HuH-7 (cell line): Measurements from ENCODE around the gene ABLIM3.

Experiments
- DNase-seq: peaks from one replicate; pipeline ENCODE4 v3.0.0; 2011; ENCODE audit warnings: low spot score

The ABLIM3 gene

GRCh38 chr5:149141224-149141956, at the start of gene ABLIM3:
TSS of gene ABLIM3 (plus strand) at chr5:149141493. CDS start at chr5:149142096, 603 bp downstream.
- peak; percentile 84 for DNase-seq

- DNase-seq = no peak
Observed at GRCh38 chr5:149093625-149094024, 47.7 kb upstream of the ABLIM3 start.

GRCh38 chr5:149094996-149095395, 46.3 kb upstream of the ABLIM3 start:
- no peak for DNase-seq

GRCh38 chr5:149099920-149100319, 41.4 kb upstream of the ABLIM3 start:
- DNase-seq = no peak

- no peak for DNase-seq
Observed at GRCh38 chr5:149100331-149100730, 41.0 kb upstream of the ABLIM3 start.

GRCh38 chr5:149108651-149109280, 32.5 kb upstream of the ABLIM3 start:
- DNase-seq = no peak

- no peak for DNase-seq
Observed at GRCh38 chr5:149110406-149110805, 30.9 kb upstream of the ABLIM3 start.

GRCh38 chr5:149113669-149114068, 27.6 kb upstream of the ABLIM3 start:
- DNase-seq = no peak

GRCh38 chr5:149114403-149115312, 26.6 kb upstream of the ABLIM3 start:
- peak; percentile 36 for DNase-seq

GRCh38 chr5:149117970-149118369, 23.3 kb upstream of the ABLIM3 start:
- DNase-seq = no peak

- no peak for DNase-seq
Observed at GRCh38 chr5:149118463-149118862, 22.8 kb upstream of the ABLIM3 start.

- DNase-seq = no peak
Observed at GRCh38 chr5:149121145-149121544, 20.1 kb upstream of the ABLIM3 start.

- DNase-seq = no peak
Observed at GRCh38 chr5:149123211-149123610, 18.1 kb upstream of the ABLIM3 start.

GRCh38 chr5:149125386-149125891, 15.9 kb upstream of the ABLIM3 start:
- peak; percentile 39 for DNase-seq

GRCh38 chr5:149126906-149127305, 14.4 kb upstream of the ABLIM3 start:
- DNase-seq = no peak

GRCh38 chr5:149127394-149127955, 13.8 kb upstream of the ABLIM3 start:
- DNase-seq = no peak

GRCh38 chr5:149128023-149128875, 13.0 kb upstream of the ABLIM3 start:
- DNase-seq = peak; percentile 64

- no peak for DNase-seq
Observed at GRCh38 chr5:149129181-149129580, 12.1 kb upstream of the ABLIM3 start.

- no peak for DNase-seq
Observed at GRCh38 chr5:149130121-149130914, 11.0 kb upstream of the ABLIM3 start.

GRCh38 chr5:149132474-149132873, 8.8 kb upstream of the ABLIM3 start:
- DNase-seq = no peak
